GM18909 (cell line): Measurements from ENCODE around the gene WDR75.
"Not testable (repeated sequence)": the region's sequence is repeated elsewhere in the genome, so short reads cannot be mapped to it uniquely, and the experiment has no call there.

Source experiments
- ATAC-seq: cut with Tn5 transposase; IDR thresholded peaks from one replicate; pipeline ENCODE4 v1.9.1; 2021; ENCODE audit warnings: mild to moderate bottlenecking; ENCODE audit not compliant: unreplicated experiment, poor library complexity

WDR75 gene

GRCh38 chr2:189439342-189439741 is 1.9 kb upstream of the WDR75 start:
- ATAC-seq, result no peak

DNA sequence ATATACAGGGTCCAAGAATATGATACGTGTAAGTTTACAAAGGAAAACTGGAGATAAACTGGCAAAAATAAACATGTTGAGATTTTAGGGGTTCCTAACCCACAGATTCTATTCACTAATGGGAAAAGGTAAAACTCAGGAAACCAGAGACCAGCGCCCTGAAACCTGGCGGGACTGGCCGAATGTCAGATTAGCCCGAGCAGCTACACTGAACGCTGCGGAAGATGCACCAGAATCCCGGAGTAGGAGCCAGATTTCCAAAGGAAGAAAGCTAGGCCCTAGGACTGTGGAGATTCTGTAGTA is 679 bp upstream of the WDR75 start:
- ATAC-seq, result peak; percentile 33

DNA sequence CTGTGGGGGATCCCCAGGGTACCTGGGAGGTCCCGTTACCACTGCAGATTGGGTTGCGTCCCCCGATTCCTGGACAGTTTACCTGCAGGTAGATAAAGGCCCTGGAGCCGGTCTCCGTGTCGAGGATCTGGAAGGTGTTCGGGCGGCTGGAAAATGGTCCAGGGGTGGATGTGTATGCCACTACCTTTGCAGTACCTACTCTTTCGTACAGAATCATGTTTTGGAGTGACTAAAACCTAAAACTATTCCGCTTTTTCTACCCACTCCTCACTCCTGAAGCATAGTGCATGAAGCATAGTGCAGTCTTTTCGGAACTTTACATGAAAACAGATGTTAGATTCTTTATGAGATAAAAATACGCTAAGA is 418 bp downstream of the WDR75 start:
- ATAC-seq, result no peak

- ATAC-seq, result no peak
Measured at GRCh38 chr2:189442468-189442867, 1.2 kb downstream of the WDR75 start.

DNA sequence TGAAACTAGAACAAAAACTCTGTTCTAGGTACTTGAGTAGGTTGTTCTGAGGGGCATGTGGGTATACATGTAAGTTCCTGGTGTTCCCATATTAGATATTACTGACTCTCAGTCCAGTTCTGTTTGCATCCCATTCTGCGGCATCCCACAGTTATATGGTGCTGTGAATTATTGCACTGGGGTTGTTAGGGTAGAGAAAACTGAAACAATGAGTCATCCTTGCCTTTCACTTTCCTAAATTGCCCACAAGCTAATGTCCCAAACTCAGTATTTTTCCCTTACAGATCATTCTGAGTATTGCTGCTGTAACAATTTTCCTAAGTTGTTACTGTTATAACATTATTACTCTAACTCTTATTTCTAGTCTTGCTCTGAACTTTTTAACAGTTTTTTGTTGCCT is 3.0 kb downstream of the WDR75 start:
- peak; percentile 24 for ATAC-seq

DNA sequence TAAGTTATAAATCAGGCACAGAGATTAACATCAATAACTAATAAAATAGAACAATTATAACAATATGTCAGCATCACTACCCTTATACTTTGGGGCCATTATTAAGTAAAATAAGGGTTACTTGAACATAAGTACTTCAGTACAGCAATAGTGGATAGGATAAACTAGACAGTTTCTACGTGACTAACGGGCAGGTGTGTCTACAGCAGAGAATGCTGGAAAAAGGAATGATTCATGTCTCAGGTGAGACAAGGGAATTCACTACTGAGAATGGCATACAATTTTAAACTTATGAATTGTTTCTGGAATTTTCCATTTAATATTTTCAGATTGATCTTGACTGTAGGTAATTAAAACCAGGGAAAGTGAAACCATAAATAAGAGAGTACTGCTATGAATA is 5.5 kb downstream of the WDR75 start:
- no peak for ATAC-seq

DNA sequence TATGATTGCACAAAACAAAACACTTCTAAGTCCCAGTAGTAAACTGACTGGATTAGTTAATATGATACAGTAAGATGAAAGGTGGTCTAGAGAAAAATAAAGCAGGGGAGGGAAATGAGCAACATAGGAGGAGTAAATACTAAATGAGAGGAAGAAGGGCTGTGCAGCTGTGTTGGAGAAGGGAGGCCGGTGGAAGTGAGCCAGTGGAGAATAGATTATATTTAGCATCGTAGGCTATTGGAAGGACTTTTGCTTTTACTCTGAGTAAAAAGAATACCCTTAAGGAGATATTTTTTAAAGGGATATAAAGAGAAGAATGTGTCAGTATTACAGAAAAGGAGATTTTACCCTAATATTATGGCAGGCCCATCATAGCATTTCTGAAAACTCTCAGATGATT is 12.7 kb downstream of the WDR75 start:
- ATAC-seq, result no peak

DNA sequence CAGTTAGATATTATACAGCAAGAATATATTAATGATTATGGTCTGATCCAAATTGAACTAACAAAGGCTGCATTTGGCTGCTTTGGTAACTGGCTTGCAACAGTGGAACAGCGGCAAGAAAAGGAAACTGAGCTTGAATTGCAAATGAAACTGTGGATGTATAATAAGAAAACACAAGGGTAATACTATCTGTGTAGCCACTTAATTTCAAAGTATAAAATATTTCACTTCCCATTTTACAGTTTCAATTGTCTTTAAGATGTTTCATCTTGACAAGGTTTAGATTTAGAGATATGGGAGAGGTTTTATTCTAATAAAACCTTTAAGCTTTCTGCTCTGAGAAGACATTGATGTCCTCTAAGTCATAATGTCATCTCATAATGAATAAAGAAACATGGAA is 23.8 kb downstream of the WDR75 start:
- ATAC-seq, result no peak

DNA sequence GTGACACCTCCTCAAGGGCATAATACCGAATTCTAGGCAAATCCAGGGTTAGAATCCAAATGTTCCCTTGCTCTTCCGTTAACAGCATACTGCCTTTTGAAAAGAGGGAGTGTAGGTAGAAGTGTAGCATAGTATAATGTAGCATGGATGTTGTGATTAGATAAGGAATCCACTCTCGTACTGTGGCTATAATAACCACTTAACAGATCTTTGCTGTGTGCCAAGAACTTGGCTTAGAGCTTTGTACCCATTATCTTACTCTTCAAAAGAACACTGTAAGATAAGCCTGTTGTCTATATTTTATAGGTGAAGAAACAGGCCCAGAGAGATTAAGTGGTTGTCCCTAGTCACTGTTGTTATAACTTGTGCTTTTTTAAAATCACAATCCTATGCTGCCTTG is 24.2 kb downstream of the WDR75 start:
- no peak for ATAC-seq

DNA sequence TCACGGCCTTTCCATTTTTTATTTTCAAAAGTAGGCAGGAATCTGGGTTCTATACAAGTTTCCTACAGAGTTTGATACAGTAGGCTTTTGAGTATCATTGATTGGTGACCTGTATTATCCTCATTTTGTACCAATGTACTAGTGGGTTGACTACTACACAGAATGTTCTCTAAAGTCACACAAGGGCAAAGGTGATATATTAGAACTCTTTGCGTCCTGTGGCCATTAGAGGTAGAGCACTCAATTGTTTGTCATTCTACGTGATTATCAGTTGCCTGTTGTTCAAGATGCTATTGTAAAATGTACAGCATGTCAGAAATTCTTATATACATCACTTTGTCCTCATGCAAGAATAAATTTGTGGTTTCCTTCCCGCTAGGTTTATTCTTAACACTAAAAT is 24.8 kb downstream of the WDR75 start:
- ATAC-seq, result no peak

DNA sequence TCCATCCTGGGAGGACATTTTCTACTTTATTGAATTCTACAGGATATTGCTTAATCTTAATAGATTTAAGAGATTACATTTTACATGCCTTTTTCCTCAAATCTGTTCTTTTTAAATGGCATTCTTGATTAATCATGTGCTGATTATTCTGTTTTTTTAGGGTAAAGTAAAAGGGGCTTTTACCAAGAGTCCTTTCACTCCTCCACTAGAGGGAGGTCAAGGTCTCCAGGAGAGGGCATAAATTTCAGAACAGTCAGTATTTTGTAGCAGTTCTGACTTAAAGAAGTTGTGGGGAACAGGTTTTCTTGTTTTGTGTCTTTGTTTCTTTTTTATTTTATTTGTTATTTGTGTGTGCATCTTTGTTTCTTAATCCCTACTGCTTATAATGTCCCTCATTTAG is 25.4 kb downstream of the WDR75 start:
- peak; percentile 52 for ATAC-seq

DNA sequence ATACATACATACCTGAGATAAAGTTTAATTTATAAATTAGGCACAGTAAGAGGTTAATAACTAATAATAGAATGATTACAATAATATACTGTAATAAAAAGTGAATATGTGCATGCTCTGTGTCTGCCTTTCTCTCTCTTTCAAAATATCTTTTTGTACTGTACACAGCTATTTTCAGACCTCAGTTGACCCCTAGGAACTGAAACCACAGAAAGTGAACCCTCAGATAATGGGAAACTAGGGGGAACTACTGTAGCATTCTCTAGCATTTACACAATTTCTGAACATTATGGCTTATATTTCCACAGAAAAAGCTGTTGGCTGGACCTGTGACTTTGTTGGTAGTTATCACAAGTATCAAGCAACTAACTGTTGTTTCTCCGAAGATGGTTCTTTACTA is 25.9 kb downstream of the WDR75 start:
- ATAC-seq, result no peak

- ATAC-seq, result no peak
Measured at GRCh38 chr2:189467593-189467992, 26.3 kb downstream of the WDR75 start.

- no peak for ATAC-seq
Measured at GRCh38 chr2:189474526-189474925, 33.3 kb downstream of the WDR75 start.

DNA sequence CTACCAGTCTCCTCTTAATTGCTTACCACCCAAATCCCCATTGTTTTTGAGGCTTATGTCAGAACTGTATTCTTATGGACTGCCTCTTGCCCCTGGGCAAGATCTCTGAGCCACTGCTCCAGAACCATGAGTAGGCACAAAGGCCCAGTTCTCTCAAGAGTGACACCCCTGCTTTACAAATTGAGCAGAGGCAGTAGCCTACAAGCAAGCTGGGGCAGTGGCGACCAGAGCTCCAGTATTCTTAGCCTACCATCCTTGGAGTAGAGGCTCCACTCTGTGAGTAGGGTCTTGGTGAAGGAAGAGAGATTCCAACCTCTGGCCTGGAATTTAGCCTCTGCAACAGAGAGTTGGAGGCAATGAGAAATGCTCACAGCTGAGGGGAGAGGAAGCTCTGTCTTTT is 36.5 kb downstream of the WDR75 start:
- ATAC-seq, result no peak

DNA sequence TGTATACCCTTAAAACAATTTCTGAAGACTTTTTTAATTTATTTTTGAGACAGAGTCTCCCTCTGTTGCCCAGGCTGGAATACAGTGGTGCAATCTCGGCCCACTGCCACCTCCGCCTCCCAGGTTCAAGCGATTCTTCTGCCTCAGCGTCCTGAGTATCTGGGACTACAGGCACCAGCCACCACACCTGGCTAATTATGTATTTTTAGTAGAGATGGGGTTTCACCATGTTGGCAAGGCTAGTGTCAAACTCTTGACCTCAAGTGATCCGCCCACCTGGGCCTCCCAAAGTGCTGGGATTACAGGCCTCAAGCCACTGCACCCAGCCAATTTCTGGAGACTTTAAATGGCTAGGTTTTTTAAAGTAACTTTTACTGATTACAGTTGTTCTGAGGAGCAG is 37.0 kb downstream of the WDR75 start:
- not testable (repeated sequence) for ATAC-seq

DNA sequence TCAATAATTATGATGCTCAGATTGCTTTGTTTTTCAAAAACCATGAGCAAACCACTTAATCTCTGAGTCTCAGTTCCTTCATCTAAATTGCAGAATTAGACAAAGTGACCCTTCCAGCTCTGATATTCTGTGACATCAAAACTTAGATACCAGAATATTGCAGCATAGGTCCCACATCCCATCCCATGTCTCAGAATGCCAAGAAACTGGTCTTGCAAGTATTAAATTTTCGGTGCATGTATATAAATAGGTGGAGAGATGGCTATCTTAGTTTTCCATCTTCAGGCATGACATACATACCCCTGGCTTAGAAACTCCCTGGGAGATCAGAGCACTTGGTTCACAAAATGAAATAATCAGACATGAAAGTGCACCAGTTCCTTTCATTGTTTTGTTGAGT is 39.8 kb downstream of the WDR75 start:
- ATAC-seq, result no peak

DNA sequence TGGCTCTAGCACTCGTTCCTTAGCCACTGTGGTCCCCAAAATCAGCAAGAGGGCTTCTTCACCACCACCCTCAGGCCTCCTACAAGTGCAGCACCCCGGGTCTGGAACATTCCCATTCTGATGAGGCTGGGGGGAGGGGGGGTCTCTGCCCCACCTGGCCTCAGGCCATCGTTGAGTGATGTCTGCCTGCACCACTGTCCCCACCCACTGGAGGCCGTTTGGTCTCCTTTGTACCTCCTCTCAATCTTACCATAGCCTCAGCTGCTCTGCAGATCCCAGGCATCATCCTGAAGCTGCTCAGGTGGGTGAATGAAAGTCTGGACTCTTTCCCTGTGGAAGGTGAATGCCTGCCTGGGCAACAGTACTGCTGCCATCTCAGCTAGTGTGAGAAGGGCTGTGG is 42.3 kb downstream of the WDR75 start:
- no peak for ATAC-seq

DNA sequence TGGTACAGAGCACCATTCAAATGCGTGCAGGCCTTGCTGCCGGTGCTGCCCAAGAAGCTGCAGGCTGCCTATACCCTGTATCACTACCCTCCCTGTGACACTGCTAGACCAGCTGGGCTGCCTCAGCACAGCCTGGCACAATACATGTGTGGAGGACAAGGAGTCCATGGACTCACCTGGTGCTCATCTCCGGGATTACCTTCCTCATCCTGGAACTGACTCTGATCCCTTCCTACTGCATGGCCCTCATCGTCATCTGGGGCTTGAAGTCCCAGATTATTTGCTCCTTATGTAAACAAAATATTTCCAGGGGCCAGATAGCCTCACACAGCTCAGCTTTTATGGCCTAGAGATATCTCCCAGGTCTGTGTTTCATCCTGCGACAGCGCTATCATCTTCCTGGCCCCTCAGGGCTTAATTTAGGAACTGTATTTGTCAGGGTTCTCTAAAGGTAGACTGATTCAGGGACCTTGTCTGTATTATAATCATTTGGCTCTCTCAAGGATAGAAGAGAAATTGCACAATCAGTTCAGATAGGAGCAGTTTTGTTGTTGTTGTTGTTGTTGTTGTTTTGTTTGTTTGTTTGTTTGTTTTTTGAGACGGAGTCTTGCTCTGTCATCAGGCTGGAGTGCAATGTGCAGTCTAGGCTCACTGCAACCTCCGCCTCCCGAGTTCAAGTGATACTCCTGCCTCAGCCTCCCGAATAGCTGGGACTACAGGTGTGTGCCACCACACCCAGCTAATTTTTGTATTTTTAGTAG is 42.9 kb downstream of the WDR75 start:
- no peak for ATAC-seq

- no peak for ATAC-seq
Measured at GRCh38 chr2:189485146-189485545, 43.9 kb downstream of the WDR75 start.

DNA sequence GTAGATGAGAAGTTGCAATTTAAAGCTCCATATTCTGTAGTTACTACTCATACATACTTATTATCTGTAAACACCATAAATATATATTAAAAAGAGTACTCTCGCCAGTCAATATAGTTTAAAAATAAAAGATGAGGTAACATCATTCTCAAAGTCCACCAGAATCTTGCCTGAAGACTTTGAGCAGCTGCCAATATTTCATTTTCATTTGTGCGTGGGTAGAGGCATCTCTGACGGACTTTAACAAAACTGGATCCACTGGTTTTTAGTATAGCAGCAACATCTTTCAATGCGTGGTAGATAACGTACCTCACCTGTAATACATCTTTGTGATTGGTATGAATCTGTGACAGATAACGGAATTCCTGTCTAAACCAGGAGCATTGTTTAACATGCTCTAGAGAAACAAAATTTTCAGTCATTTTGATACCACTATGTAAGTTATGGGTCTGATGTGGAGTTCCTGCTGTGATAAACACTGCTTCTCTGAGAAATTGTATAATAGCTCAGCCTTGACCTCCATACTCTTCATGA is 45.0 kb downstream of the WDR75 start:
- ATAC-seq, result no peak

DNA sequence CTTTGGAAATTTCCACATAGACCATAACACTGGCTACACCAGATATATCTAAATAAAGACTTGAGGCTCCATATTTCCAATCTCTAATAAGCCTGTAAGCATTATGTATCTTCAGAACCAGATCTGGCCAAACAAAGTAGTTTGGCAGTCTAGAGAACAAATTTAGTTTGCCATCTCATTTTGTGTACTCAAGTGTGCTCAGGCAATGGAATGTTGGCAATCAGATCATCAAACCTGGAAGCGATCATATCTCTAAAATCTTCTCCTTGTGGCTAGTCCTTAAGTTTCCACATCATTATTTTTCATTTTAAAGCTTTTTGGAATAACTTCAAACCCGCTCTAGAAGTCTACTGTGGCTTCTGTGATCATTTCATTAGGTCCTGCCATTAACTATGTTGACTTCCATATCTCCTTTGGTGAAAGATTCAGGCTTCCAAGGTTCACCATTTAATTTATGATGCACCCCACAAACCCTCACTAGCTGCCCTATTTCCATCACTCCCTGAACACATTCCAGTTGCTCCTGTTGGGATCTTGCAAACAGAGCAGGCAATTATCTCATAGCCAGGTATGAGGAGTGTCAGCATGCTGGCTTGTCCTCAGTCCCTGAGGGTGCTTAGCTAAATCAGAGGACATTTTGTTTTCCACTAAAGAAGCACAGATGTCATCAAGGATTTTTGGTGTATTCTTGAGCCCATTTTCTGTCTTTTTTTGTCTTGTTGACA is 46.2 kb downstream of the WDR75 start:
- no peak for ATAC-seq
